ENCODE results near the gene ACVR1C. TPM values are rescaled to one million over a fixed set of nuclear protein-coding genes. Genes with fewer than 3 reads are reported as not detected.

The ACVR1C gene
- total and polyA plus RNA-seq, 2 of the 8 experiments (the other 6 are each of a cell fraction or from before 2014, with no cell fraction given) = 0.21 to 0.52 TPM

- Histone ChIP-seq H4K91ac (replicated peaks; ENCODE audit: insufficient read length, low read length) (no peak overlapping the region), H3K4me2 (ENCODE audit: insufficient read depth in 1 of 2, low read depth in 2 of 2, low read length in 2 of 2) (no peak overlapping the region), H3K56ac (replicated peaks; ENCODE audit: insufficient read length, low read depth, low read length) (no peak overlapping the region), H3K27ac (ENCODE audit: low read depth, low read length) (no peak overlapping the region), H2AFZ (ENCODE audit: low read length) (no peak overlapping the region), H4K20me1 (replicated peaks in 1 of 2; ENCODE audit: control insufficient read depth in 1 of 2, insufficient read depth in 2 of 2, low read length in 2 of 2) (no peaks in the 10 kb centered on the region), H3K9ac (replicated peaks in 1 of 4; ENCODE audit: extremely low read depth in 1 of 4, low read depth in 3 of 4, low read length in 3 of 4) (no peak overlapping the region), H2BK12ac (ENCODE audit: low read depth, low read length) (no peak overlapping the region), H3K27me3 (replicated peaks in 1 of 4; ENCODE audit: control insufficient read depth in 3 of 4, extremely low read depth in 1 of 4, insufficient read depth in 3 of 4, low read length in 3 of 4) (peaks cover 0 to 1% (median 0%) of the 10 kb centered on the region in 4 experiments; a peak in 1 of 7 replicates), H2AK5ac (ENCODE audit: low read depth, low read length) (no peak overlapping the region), H3K79me1 (ENCODE audit: low read depth, low read length) (no peaks in the 10 kb centered on the region), H3K23me2 (ENCODE audit: low read depth, low read length) (no peaks in the 10 kb centered on the region), H3K18ac (ENCODE audit: extremely low read depth, low read length) (no peak overlapping the region), H2BK15ac (ENCODE audit: low read length) (no peak overlapping the region), H3K4me1 (replicated peaks in 1 of 4; ENCODE audit: control insufficient read depth in 3 of 4, insufficient read depth in 4 of 4, low read length in 3 of 4) (peaks cover 0 to 3% (median 0%) of the 10 kb centered on the region in 4 experiments; a peak in 1 of 7 replicates), H3K9me3 (ENCODE audit: insufficient read depth in 2 of 2, low read depth in 1 of 2, low read length in 1 of 2) (no peaks in the 10 kb centered on the region), H3K4ac (replicated peaks; ENCODE audit: insufficient read length, low read depth, low read length) (no peak overlapping the region), H3K36me3 (ENCODE audit: control insufficient read depth in 2 of 4, insufficient read depth in 4 of 4, low read length in 3 of 4) (no peaks in the 10 kb centered on the region), H4K8ac (ENCODE audit: extremely low read depth, insufficient read depth, low read length) (no peak overlapping the region), H2BK120ac (replicated peaks; ENCODE audit: low read depth, low read length) (no peak overlapping the region), H2BK5ac (ENCODE audit: low read depth, low read length) (no peak overlapping the region), H4K5ac (ENCODE audit: insufficient read length, low read depth, low read length) (no peak overlapping the region), H3K4me3 (ENCODE audit: extremely low read depth in 1 of 4, insufficient read depth in 2 of 4, low read depth in 3 of 4, low read length in 4 of 4) (no peak overlapping the region), H3K14ac (ENCODE audit: insufficient read length) (no peak overlapping the region), H3K79me2 (ENCODE audit: control insufficient read depth in 1 of 2, insufficient read depth in 2 of 2, low read length in 2 of 2) (no peaks in the 10 kb centered on the region), H3K23ac (ENCODE audit: insufficient read length) (no peak overlapping the region), H2BK20ac (ENCODE audit: low read length) (no peak overlapping the region)
- TF ChIP-seq KDM1A (IDR thresholded peaks at IDR 0.05; ENCODE audit: borderline replicate concordance, low read length) (no peak), CBX5 (IDR thresholded peaks at IDR 0.05; ENCODE audit: low read depth, low read length) (no peak), MAFK (IDR thresholded peaks at IDR 0.05; ENCODE audit: low read depth, low read length) (no peak), POU5F1 (IDR thresholded peaks at IDR 0.05; ENCODE audit: low read depth, low read length) (no peak), RFX5 (IDR thresholded peaks at IDR 0.05; ENCODE audit: borderline replicate concordance, low read depth, low read length) (no peak), FOSL1 (IDR thresholded peaks at IDR 0.05; ENCODE audit: insufficient read depth, low read depth, low read length) (no peak), SIRT6 (IDR thresholded peaks at IDR 0.05; ENCODE audit: low read length) (no peak), SUZ12 (IDR thresholded peaks at IDR 0.05; ENCODE audit: low read length) (no peak), GTF2F1 (IDR thresholded peaks at IDR 0.05; ENCODE audit: borderline replicate concordance, low read depth, low read length) (no peak), EGR1 (IDR thresholded peaks at IDR 0.05; ENCODE audit: borderline replicate concordance, low read depth, low read length) (no peak), SIN3A (conservative IDR thresholded peaks at IDR 0.05 in 1 of 2, IDR thresholded peaks at IDR 0.05 in 1 of 2; ENCODE audit: low read depth in 1 of 2, low read length in 2 of 2) (no peak)
- DNase-seq (ENCODE audit: low read depth in 1 of 2, low spot score in 2 of 2) (no peak), FAIRE-seq (no peak)
- POLR2A ChIA-PET (ENCODE audit: partially characterized antibody) = no interaction called here
- CTCF ChIA-PET (ENCODE audit: partially characterized antibody) = no interaction called here
- WGBS, 2 experiments (ENCODE audit: extremely low coverage in 1 of 2, insufficient coverage in 1 of 2, insufficient read length in 1 of 2, insufficient replicate concordance in 2 of 2, low coverage in 1 of 2, low lambda C conversion rate in 2 of 2, missing lambda C conversion rate in 1 of 2) = 87% methylated on average over 1 of the region's 1 CpG; no CpG with 5 or more reads in 1 of the 2 experiments
These were observed 91.8 kb downstream of the ACVR1C start for GRCh38 chr2:157536815-157537214.

All from H1 (cell line).